ENCODE results near the gene RTF1.

GRCh38 chr15:41505776-41506175 is 88.9 kb downstream of the RTF1 start:
- no peak for TF ChIP-seq CTCF (optimal IDR thresholded peaks at IDR 0.05 in 1 of 3, IDR thresholded peaks at IDR 0.05 in 1 of 3, conservative IDR thresholded peaks at IDR 0.05 in 1 of 3; ENCODE audit: extremely low read depth in 1 of 3, insufficient read depth in 2 of 3, low read length in 3 of 3)
- TF ChIP-seq EZH2 (IDR thresholded peaks at IDR 0.05; ENCODE audit: low read length): no peak

Data from keratinocyte (primary cell).